Brain microvascular endothelial cell (primary cell): Measurements from ENCODE around the gene NEU4.
"Not testable (repeated sequence)": the region's sequence is repeated elsewhere in the genome, so short reads cannot be mapped to it uniquely, and the experiment has no call there.

Experiments used
- DNase-seq: peaks from one replicate; pipeline ENCODE4 v3.0.0-alpha.2; 2020
- H3K27ac ChIP-seq: fragments of 250-450 bp; sonication (Bioruptor Pico); 2 replicates; pipeline ENCODE4 v1.5.1; 2020; ENCODE audit warnings: mild to moderate bottlenecking, moderate library complexity
- H3K27me3 ChIP-seq: fragments of 250-450 bp; sonication (Bioruptor Pico); replicated peaks from 2 replicates; pipeline ENCODE4 v1.5.1; 2020; ENCODE audit warnings: mild to moderate bottlenecking
- H3K36me3 ChIP-seq: fragments of 250-450 bp; sonication (Bioruptor Pico); replicated peaks from 2 replicates; pipeline ENCODE4 v1.5.1; 2020; ENCODE audit warnings: mild to moderate bottlenecking
- H3K4me3 ChIP-seq: 2 replicates; pipeline ENCODE4 v1.5.1; 2011; ENCODE audit warnings: low read depth, mild to moderate bottlenecking, control low read depth, low read length, moderate library complexity
- CTCF ChIP-seq: IDR thresholded peaks from 2 replicates; pipeline ENCODE4 v1.5.1; 2011; ENCODE audit warnings: low read depth, mild to moderate bottlenecking, moderate library complexity, low read length, control low read depth, inconsistent platforms; ENCODE audit errors: missing control alignments
- in situ Hi-C: cut with HindIII; loops from 2 replicates; pipeline ENCODE4 v1.10.0; 2017; ENCODE audit warnings: low sequenced_read_pairs, low pct_ligation_motif_present

NEU4 gene

GRCh38 chr2:241820625-241821384 is 11.8 kb downstream of the NEU4 start:
- DNase-seq = no peak
- Histone ChIP-seq H3K4me3 (no peak overlapping the region), H3K27ac (no peak overlapping the region), H3K36me3 (no peaks in the 10 kb centered on the region), H3K27me3 (no peaks in the 10 kb centered on the region)
- no peak for TF ChIP-seq CTCF
- in situ Hi-C loops = no loop called here

- DNase-seq = no peak
- Histone ChIP-seq H3K4me3 (no peak overlapping the region), H3K36me3 (no peaks in the 10 kb centered on the region), H3K27ac (no peak overlapping the region), H3K27me3 (no peaks in the 10 kb centered on the region)
- in situ Hi-C loops = no loop called here
- no peak for TF ChIP-seq CTCF
These were observed 12.7 kb downstream of the NEU4 start for GRCh38 chr2:241821460-241822263.

- no peak overlapping the region for H3K27ac ChIP-seq
- TF ChIP-seq CTCF = no peak
- no peaks in the 10 kb centered on the region for H3K27me3 ChIP-seq
- no peaks in the 10 kb centered on the region for H3K36me3 ChIP-seq
- no peak overlapping the region for H3K4me3 ChIP-seq
- in situ Hi-C loops = no loop called here
- no peak for DNase-seq
These were observed 13.3 kb downstream of the NEU4 start for GRCh38 chr2:241822264-241822623.

GRCh38 chr2:241823531-241824437 is 14.8 kb downstream of the NEU4 start:
- in situ Hi-C loops = not testable (repeated sequence)

GRCh38 chr2:241827394-241827793 is 18.4 kb downstream of the NEU4 start:
- no peak for TF ChIP-seq CTCF
- in situ Hi-C loops = no loop called here
- Histone ChIP-seq H3K36me3 (no peaks in the 10 kb centered on the region), H3K27me3 (no peaks in the 10 kb centered on the region), H3K4me3 (no peak overlapping the region), H3K27ac (no peak overlapping the region)
- no peak for DNase-seq

More at GRCh38 chr2:241823531-241824437, 14.8 kb downstream of the NEU4 start:
- H3K4me3 ChIP-seq, H3K36me3 ChIP-seq, H3K27ac ChIP-seq, DNase-seq, H3K27me3 ChIP-seq: not testable (repeated sequence)
